Anterior cingulate cortex (tissue), 58 donors: ENCODE results near the gene PRB4.
"Not testable (repeated sequence)": the region's sequence is repeated elsewhere in the genome, so short reads cannot be mapped to it uniquely, and the experiment has no call there.

Experiments used
- DNase-seq, 58 donors: peaks; one replicate each; lab custom pipeline; 2025; lab: John Stamatoyannopoulos, UW

The PRB4 gene

GRCh38 chr12:11310336-11310735, at the start of gene PRB4:
Gene PRB4, minus strand, starts transcription at chr12:11310436. Its CDS starts 38 bp downstream, at chr12:11310398.
- DNase-seq = no peak

GRCh38 chr12:11351736-11352135, 41.5 kb upstream of the PRB4 start:
- not testable (repeated sequence) for DNase-seq

- no peak for DNase-seq
Measured at GRCh38 chr12:11348439-11348838, 38.2 kb upstream of the PRB4 start.

DNA sequence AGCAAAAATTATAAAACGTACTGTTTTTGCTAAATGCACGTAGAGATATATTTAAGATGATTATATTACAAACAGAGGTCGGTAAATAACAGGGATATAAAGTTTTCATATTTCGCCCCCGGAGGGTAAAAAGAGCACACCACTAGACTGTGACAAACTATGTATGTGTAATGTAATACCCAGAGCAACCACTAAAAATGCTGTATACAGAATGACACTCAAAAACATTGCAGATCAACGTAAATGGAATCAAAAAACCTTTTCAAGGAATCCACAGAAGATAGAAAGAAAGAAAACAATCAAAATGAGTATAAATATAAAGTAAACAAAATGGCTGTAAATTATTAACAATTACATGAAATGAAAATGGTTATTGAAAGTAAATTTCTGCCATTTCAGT, 37.6 kb upstream of the PRB4 start:
- no peak for DNase-seq

DNA sequence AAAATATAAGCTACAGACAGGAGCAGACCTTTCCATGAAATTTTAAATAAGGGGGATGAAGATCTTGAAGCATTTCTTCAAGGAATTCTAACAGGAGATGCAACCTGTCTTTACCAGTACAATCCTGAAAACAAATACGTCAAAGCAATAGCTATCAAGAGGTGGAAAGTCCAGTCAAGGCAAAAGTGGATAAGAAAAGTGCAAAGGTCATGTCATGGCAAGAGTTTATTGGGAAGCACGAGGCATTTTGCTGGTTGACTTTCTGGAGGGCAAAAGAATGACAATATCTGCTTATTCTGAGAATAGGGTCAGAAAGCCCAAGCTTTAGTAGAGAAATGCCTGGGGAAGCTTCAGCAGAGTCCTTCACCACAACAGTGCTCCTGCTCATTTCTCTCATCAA, 34.3 kb upstream of the PRB4 start:
- no peak for DNase-seq

GRCh38 chr12:11324426-11324825, 14.2 kb upstream of the PRB4 start:
- no peak for DNase-seq

GRCh38 chr12:11321980-11322379, 11.7 kb upstream of the PRB4 start:
- DNase-seq = no peak

GRCh38 chr12:11307143-11307542, 3.1 kb downstream of the PRB4 start:
- no peak for DNase-seq

DNA sequence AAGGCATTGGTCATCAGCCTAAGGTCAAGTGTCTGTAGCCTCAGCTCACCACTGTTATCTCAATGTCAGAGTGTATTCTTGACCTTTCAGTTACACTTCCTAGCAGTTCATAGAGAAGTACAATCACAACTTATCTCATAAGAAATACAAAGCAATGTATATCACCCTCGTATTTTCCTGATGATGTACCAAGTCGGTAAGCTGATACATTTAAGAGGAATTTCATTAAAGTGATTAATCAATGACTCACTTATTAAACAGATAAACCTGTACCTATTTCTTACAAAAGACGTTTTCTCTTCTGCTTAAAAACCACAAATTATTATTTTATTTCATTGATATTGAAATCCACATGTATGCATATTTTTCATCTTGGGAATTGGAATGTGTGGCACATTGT, 36.8 kb downstream of the PRB4 start:
- DNase-seq = no peak

GRCh38 chr12:11269607-11270006, 40.6 kb downstream of the PRB4 start, which contains the start of gene PRB3:
Gene PRB3, minus strand, starts transcription at chr12:11269707. Its CDS starts 38 bp downstream, at chr12:11269669.
- DNase-seq = no peak

GRCh38 chr12:11264501-11264900, 45.7 kb downstream of the PRB4 start:
- DNase-seq = no peak
